Astrocyte of the hippocampus (primary cell): Measurements from ENCODE around the gene CCDC30.
"Not testable (repeated sequence)": the region's sequence is repeated elsewhere in the genome, so short reads cannot be mapped to it uniquely, and the experiment has no call there.

Source experiments
- DNase-seq: peaks from one replicate; pipeline ENCODE4 v3.0.0; 2011; ENCODE audit warnings: low read depth, low spot score

Gene CCDC30

DNA sequence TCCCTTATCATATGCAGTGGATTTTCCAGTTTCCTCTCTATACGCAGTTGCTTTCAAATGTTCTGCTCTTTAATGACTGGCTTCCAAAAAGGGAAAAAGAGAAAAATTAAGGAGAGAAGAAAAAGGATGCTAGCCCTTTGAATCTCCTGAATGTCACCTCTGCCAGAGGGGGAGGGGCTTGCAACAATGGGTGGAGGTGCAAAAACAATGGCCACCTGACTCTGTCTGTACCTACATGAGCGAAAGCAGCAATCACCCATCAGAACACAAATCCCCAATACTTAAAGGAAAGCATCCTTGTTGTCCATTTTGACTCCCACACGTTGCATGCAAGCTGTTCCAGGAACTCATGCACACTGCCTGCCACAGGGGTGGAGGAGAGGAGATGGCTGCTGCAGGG is 61.2 kb downstream of the CCDC30 start:
- no peak for DNase-seq

DNA sequence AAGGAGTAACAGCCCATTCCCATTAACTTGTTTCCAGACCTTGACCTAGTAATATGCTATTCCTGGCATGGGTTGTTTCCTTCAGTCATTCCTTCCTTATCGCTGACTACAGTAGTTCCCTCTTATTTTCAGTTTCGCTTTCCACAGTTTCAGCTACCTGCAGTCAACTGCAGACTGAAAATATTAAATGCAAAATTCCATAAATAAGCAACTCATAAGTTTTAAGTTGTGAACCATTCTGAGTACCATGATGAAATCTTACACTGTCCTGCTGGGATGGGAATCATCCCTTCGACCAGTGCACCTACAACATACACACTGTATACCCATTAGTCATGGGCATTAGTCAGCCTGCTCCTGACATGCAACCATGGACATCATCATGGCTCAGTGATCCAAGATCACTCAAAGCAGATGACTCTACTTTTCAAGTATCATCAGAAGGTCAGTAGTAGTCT is 66.7 kb downstream of the CCDC30 start:
- DNase-seq = peak; percentile 12

DNA sequence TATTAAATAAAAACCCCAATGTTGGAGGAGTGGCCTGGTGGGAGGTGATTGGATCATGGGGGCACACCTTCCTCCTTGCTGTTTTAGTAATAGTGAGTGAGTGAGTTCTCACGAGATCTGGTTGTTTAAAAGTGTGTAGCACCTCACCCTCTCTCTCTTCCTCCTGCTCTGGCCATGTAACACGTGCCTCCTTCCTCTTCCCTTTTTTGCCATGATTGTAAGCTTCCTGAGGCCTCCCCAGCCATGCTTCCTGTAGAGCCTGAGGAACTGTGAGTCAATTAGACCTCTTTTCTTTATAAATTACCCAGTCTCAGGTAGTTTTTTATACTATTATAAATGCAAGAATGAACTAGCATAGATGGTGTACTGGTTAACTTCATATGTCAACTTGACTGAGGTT is 68.0 kb downstream of the CCDC30 start:
- no peak for DNase-seq

DNA sequence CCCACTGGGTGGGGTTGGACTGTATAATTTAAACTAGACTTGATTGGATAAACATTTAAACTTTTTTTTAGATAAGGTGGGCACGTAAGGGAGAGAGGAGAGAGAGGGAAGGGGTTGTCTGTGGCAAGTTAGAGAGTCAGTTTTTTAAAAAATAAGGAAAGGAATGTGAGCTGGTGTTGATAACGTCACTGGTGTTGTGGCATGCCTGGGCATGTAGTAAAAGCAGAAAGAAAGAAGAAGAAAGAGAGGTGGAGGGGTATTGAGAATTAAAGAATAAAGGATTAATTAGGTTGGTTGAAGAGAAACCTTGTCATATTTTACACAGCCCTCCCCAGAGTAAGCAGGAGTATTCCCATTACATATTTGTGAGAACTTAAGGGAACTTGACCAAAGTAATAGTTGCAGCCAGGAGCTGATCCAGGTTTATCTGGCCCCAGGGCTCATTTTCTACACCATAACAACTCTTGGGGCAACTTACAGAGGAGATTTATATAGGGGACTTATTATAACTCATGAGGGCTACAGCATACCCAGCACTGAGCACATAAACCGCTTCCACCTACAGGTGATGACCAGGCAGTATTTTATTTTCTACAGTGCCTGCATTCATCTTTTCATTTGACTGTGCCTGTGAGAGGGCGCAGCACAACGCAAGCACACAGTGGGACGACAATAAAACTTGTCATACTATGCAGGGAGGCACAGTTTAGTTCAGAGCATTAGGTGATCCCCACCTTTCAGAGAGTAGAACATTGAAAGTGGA is 70.2 kb downstream of the CCDC30 start:
- peak; percentile 40 for DNase-seq

DNA sequence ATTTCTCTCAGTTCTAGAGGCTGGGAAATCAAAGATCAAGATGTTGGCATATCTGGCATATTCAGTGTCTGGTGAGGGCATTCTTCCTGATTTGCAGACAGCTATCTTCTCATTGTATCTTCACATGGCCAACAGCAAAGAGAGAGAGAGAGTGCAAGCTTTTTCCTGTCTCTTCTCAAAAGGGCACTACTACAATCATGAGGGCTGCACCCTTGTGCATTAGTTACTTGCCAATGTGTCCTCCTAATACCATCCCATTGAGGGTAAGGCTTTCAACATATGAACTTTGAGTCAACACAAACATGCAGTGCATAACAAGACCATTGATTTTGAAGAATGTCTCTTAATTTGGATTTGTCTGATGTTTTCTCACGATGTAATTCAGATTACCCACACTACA is 78.0 kb downstream of the CCDC30 start:
- DNase-seq = no peak

DNA sequence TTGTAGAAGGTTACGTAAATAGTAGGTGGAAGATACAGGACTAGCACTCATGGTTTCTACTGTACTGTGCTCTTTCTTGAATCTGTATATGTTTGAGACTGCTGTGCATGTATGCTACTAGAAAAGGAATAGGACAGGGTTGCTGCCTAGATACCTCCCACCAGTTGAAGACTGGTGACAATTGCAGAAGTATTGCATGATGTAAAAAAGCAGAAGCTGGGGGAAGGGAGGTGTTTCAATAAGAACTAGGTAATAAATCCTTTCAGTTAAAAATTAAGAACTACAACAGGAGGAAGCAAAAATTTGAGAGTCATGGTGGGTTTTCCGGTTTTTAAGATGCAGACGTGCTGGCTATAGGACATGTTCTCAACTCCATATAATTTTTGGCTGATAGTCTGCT is 88.1 kb downstream of the CCDC30 start:
- DNase-seq = no peak

DNA sequence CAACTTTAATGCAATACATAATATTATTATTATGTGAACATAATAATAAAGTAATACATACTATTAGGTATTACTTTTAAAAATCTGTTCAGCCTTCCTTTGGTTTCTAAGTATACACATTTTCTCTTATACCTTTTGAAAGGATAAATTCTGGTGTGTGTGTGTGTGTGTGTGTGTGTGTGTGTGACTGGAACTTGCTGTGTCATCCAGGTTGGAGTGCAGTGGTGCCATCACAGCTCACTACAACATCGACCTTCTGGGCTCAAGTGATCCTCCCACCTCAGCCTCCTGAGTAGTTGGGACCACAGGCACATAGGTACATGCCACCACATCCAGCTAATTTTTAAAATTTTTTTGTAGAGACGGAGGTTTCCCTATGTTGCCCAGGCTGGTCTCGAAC is 88.5 kb downstream of the CCDC30 start:
- DNase-seq = no peak

DNA sequence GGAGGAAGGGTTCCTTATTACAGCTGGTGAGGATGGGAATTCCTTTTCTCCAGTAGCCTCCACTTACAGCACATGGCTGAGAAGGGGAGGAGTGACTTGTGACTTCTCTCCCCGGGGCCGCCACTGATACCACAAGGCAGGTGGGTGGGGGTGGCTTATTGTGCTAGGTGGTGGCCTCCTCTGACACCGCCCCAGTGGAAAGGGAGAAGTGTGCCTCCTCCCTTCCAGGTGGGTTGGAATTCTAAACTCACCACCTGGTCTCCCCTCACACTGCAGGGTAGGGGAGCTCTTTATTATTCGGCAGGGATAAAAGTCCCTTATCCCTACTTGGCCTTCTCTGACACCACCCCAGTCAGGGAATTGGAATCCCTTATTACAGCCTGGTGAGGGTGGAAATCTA is 89.5 kb downstream of the CCDC30 start:
- DNase-seq = no peak

DNA sequence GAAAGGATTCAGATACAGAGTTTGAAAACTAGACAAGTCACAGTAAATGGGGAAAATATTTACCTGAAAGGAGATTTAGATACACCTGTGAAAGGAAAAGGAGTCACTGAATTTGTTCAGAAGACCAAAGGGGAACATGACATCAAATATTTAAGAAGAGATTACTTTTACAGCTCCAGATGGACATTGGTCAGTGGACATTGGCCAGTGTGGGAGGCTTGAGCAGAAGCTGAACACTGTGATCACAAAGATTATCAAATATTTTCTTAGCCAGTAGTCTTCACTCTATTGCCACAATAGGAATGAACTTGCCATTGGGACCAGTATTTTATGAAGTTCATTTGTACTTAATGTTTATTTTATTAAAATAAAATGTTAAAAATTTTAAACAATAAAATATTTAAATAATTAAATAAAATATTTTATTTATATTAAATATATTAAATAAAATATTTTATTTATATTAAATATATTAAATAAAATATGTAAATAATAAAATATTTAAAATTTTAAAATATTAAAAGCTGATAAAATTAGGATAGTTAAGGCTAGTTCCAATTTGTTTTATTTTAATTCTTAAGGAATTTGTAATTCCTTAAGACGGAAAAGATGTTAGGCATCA is 94.3 kb downstream of the CCDC30 start:
- no peak for DNase-seq

DNA sequence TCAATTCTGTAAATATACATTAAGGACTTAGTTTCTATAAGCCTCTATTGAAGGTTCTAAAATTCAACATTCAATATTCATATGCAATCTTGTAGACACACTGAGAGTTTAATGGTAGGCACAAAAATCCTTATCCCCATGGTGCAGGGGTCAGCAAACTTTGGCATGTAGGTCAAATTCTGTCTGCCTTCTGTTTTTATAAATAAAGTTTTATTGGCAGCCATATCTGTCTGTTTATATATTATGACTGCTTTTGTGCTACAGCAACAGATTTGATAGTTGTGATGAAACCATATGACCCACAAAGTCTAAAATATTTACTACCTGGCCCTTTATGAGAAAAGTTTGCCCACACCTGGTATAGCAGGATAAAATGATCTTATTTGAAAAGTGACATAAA is 104.0 kb downstream of the CCDC30 start:
- no peak for DNase-seq

DNA sequence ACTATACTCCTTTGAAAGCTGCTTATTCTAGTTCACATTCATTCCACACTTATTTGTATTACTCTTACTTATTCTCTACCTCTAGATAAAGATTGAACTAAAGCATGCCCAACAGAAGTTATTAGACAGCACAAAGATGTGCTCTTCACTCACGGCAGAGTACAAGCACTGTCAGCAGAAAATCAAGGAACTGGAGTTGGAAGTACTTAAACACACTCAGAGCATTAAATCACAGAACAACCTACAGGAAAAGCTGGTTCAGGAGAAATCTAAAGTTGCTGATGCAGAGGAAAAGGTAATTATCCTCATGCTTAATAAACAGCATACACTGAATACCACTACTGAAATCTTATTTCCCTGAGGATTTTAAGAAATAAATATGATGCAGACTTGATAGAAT is 113.8 kb downstream of the CCDC30 start:
- DNase-seq = no peak

DNA sequence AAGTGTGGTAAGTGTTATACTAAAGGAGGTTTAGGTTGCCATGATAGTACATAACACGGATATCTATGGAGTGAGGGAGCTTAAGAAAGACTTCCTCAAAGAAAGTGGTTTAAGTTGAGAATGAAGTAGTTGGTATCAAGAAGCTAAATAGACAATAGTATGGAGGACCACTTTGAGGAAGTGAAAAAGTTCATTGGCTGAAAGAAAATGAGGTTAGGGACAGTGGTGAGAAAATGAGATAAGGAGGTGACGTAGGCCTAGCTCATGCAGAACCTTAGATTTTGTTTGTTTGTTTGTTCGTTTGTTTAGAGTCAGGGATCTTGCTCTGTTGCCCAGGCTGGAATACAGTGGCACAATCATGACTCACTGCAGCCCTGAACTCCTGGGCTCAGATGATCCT is 122.9 kb downstream of the CCDC30 start:
- DNase-seq = no peak

DNA sequence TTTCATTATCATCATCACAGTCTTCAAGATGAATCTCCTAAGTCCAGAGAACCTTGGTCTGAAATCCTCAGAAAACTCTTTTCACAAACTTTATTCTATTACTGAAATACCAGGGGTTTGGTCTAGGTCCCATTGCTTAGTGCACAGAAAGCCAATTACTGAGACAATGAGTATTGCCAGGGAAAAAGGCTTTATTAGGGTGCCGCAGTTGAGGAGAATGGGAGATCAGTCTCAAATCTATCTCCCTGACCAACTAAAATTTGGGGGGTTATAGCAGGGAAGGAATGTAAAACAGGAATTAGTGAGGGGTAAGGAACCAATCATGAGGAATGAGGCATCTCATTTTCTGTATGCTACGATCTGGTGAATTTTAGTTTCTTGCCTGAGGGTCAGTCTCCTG is 124.7 kb downstream of the CCDC30 start:
- no peak for DNase-seq

DNA sequence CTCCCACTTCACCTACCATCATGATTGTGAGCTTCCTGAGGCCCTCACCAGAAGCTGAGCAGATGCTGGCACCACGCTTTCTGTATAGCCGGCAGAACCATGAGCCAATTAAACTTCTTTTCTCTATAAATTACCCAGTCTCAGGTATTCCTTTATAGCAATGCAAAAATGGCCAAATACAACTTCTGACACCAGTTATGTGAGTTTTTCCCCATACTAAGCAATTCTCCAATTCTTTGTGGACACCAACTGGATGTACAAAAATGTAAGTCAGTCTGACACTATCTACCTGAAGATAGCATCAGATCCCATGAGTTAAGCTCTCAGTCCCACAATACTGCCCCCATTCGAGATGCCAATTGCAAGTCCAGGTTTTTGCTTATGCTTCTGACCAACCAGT is 129.7 kb downstream of the CCDC30 start:
- DNase-seq = no peak

DNA sequence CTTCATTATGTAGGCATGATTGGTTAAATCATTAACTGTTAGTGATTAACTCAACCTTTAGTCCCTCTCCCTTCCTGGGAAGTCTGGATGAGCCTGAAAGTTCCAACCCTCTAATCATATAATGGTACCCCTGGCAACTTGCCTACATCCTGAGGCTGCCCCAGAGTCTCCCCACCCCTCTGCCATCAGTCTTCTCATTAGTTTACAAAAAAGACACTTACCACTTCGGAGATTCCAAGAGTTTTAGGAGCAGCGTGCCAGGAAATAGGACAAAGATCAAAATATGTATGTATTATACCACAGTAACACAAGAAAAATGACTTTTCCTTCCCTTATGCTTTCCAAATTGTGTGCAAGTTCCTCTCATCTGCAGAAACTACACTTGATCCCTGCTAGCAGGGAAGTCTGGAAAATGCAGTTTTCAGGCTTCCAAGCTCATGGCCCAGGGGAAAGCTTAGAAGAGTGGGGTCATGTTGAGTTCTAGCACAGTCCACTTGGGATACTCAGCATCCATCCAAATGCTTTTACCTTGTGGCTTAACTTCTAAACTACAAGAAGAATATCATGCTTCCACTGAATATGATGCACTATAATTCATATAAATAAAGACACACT is 130.5 kb downstream of the CCDC30 start:
- DNase-seq = no peak

DNA sequence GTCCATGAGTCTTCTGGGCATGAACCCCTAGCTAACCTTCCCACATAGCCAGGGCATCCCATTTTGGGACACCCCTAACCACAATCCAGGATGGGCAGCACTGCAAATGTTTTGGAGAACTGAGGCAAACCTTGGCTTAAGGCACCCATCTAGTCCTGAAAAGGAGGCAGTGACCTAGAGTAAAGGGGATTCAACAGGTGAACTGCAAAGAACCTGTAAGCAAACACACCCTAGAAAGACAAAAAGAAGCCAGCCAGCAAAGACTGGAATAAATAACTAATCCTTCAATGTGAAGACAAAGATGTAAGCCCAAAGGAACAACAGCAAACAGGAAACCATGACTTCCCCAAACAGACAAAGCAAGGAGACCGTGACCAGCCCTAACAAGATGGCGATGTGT is 138.4 kb downstream of the CCDC30 start:
- no peak for DNase-seq

DNA sequence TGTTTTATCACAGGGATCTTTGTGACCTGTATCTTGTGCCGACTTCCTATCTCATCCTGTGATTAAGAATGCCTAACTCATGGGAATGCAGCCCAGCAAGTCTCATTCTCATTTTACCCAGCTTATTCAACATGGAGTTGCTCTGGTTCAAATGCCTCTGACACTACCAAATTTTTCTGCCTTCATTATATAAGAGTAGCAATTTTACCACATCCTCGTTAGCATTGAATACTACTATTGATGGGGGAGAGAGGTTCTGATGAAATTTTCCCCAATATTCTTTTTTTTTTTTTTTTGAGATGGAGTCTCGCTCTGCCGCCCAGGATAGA is 150.7 kb downstream of the CCDC30 start:
- DNase-seq = no peak

DNA sequence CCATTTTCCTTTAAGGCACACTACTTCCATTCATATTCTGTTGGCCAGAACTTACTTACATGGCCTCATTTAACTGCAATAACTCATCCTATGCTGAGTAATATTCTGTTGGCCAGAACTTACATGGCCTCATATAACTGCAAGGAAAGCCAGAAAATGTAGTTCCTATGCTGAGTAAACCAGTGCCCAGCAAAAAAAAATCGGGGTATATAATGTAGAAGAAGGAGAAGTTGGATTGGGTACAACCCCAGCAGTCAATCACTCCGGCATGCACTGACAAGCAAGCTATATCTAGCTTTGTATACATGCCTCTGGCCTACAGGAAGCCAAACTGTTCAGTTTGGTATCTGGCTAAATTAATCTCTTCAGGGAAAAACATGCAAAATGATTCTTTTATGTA is 155.8 kb downstream of the CCDC30 start:
- DNase-seq = no peak

DNA sequence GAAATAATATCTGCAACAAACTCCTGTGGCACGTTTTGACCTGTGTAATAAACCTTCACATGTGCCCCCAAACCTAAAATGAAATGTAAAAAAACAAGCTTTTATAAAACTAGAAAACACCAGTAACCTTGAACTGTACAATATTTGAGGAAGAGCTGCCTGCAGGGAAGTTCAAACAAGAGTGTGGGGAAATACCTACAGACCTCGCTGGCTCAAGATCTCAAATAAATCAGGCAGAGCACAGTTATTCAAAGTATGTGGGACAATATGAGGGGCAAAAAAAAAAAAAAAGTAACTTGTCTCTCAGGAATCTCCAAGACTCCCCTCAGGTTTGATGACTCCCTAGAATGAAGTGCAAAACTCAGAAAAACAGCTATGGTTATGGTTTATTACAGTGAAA is 157.2 kb downstream of the CCDC30 start:
- no peak for DNase-seq

DNA sequence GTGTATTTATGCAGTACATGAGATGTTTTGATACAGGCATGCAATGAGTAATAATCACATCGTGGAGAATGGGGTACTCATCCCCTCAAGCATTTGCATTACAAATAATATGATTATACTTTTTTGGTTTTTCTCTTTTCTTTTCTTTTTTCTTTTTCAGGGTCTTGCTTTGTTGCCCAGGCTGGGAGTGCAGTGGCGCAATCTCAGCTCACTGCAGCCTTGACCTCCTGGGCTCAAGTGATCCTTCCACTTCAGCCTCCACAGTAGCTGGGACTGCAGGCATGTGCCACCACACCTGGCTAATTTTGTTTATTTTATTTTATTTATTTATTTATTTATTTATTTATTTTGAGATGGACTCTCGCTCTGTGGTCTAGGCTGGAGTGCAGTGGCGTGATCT is 158.1 kb downstream of the CCDC30 start:
- not testable (repeated sequence) for DNase-seq

DNA sequence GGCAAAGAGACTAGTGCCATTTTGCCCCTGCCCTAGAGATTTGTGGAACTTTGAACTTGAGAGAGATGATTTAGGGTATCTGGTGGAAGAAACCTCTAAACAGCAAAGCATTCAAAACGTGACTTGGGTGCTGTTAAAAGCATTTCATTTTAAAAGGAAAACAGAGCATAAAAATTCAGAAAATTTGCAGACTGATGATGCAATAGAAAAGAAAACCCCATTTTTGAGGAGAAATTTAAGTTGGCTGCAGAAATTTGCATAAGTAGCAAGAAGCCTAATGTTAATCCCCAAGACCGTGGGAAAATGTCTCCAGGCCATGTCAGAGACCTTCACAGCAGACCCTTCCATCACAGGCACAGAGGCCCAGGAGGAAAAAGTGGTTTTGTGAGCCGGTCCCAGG is 164.1 kb downstream of the CCDC30 start:
- DNase-seq = not testable (repeated sequence)

DNA sequence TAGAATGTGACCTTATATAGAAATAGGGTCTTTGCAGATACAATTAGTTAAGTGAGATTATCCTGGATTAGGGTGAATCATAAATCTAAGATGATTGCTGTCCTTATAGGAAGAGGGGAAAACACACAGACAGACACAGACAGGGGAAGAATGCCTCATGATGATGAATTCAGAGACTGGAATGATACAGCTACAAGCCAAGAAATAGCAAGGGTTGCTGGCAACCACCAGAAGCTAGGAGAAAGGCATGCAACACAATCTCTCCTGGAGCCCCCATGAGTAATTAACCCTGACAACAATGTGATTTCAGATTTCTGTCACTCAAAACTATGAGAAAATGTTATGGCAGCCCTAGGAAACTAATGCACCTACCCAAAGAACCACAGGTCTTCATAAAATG is 176.0 kb downstream of the CCDC30 start:
- DNase-seq = peak; percentile 54

DNA sequence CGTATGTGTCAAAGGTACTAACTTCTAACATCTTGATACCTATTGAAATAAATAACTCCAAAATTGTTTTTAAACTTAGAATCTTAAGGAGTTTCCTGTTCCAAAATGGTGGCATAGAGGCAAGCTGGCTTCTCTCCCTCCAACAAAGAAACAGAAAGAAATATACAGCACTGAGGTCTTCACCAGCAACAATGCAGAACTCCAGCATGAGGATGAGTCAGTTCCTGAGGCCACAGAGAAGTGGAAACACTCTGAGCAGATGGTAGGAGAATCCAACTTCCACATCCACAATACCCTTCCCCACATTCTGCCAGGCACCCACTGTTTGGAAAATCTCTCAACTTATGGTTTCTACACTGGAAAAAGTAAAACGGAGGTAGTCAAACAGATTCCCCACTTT is 183.0 kb downstream of the CCDC30 start:
- DNase-seq = no peak
